Amniotic stem cell (primary cell): ENCODE data around the gene TXNL1.
"Not testable (repeated sequence)": the region's sequence is repeated elsewhere in the genome, so short reads cannot be mapped to it uniquely, and the experiment has no call there.

ENCODE experiments used
- DNase-seq: peaks from one replicate; lab custom pipeline; 2025; lab: John Stamatoyannopoulos, UW

TXNL1 gene

GRCh38 chr18:56645415-56646016 lies 7.1 kb upstream of the TXNL1 start:
- DNase-seq = no peak

DNA sequence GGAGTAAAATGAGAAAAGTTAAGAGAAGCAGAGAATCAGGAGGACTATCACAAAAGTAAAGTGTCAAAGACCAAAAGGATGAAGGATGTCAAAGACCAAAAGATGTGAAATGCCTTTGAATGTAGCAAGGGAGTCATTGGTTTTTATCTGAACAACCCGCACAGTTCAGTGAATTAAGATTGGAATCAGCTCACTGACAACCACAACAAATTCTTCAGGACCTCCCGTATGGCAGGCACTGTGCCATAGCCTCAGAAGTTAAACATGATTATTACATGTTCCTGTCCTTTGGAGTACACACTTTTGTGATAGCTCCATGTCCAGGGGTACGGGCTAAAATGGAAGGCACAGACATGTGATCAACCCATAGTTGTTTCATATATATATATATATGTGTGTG lies 5.0 kb upstream of the TXNL1 start:
- no peak for DNase-seq

DNA sequence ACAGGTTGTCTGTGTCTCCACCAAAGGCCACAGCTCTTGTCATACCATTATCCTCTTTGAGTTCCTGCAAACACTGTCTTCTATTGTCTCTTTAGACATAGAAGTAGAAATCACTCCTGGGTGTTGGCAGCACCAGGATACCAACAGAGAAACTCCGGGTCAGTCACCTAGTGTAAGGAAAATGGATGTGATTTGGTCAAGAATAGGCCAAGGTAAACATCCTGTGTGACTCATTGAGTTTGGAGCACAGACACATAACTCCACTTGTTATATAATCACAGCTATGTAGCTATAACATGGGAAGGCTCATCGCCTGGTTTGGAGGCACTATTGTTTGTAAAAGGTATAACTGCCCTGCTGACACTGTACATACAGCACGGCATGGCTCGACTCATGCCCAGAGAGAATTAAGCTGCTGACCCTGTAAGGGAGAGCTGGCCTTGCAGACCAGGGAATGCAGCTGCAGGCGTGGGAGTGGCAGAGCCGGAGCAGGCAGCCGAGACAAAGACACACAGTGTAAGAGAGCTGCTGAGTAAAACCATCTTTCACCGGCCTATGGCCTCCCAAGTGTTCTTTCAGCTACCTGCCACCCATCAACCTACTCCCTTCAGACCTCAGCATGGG lies 3.4 kb upstream of the TXNL1 start:
- DNase-seq = no peak

- DNase-seq = no peak
These were observed 1.2 kb upstream of the TXNL1 start for GRCh38 chr18:56639571-56639970.

GRCh38 chr18:56639104-56639381 lies 651 bp upstream of the TXNL1 start:
- no peak for DNase-seq

DNA sequence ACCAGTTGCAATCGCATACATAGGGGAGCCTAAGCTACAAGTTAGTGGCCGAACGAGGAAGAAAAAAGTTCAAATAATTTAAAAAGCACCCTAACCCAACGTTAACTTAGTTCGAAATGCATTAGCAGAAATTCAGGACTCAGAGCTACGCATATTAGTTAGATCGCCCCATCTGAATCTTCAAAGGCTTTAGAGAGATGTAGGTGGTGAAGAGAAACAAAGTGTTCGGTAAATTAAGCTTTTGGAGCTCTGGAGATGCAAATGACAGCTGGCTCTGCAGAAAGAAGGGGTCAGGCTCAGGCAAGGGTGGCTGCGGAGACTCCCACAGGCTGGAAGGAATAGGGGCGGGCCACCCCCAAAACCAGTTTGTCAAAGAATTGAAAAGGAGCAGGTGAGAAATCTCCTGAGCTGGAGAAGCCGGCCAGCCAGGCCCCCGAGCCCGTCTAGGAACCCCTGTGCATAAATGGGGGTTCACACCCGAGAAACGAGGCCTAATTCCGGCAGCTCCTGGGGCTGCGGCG lies 621 bp downstream of the TXNL1 start:
- DNase-seq = no peak

DNA sequence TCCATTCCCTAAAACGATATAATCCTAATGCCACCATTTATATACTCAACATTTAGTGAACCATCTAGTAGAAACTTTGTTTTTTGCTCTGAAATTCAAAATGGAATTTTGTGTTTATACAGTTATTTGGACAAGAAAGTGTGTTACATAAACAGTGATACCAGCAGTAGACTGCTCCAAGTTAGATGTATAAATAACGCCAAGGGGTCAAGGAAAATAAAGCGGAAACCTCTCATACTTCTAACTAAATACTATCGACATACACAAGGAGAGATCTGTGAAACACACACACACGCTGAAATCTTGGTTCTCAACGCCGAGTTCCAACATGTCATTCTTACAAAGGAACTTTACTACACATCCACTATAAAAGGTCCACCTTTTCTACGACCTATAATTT lies 1.2 kb downstream of the TXNL1 start:
- no peak for DNase-seq

- no peak for DNase-seq
These were observed 3.4 kb downstream of the TXNL1 start for GRCh38 chr18:56635007-56635406.

- no peak for DNase-seq
These were observed 6.0 kb downstream of the TXNL1 start for GRCh38 chr18:56632070-56633022.

DNA sequence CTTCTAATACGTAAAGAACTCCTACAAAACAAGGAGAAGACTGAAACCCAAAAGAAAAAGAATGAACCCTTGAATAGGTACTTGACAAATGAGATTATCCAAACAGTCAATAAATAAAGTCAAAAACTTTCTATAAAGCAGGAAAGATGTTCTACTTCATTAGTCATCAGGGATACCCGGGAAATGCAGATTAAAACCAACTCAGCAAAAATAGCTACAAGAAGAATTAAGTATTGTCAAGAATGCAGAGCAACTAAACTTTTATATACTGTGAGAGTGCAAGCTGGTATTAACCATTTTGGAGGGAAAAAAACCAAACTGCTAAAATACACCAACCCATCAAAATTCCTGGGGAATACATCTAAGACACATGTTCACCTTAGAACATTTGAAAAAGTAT lies 10.4 kb downstream of the TXNL1 start:
- no peak for DNase-seq

- no peak for DNase-seq
These were observed 22.5 kb downstream of the TXNL1 start for GRCh38 chr18:56615738-56616520.

DNA sequence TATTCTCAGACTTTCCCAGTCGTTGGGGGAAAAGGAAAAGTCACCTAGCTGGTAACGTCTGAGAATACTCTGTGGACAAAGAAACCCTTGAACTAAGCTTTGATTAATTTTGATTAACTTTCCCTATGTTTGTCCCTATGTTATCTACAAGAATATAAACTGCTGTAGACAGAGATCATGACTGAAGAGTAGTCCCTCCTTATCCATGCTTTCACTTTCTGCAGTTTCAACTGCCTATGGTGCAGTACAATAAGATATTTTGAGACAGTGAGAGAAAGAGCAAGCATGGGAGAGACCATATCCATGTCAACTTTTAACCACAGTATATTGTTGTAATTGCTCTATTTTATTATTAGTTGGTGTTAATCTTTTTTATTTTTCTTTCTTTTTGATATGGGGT lies 31.8 kb downstream of the TXNL1 start:
- no peak for DNase-seq

GRCh38 chr18:56598422-56598821 lies 40.0 kb downstream of the TXNL1 start:
- DNase-seq = no peak

- no peak for DNase-seq
These were observed 44.5 kb downstream of the TXNL1 start for GRCh38 chr18:56593906-56594305.

- no peak for DNase-seq
These were observed 58.4 kb downstream of the TXNL1 start for GRCh38 chr18:56580026-56580425.

- DNase-seq = no peak
These were observed 58.9 kb downstream of the TXNL1 start for GRCh38 chr18:56579451-56579850.

DNA sequence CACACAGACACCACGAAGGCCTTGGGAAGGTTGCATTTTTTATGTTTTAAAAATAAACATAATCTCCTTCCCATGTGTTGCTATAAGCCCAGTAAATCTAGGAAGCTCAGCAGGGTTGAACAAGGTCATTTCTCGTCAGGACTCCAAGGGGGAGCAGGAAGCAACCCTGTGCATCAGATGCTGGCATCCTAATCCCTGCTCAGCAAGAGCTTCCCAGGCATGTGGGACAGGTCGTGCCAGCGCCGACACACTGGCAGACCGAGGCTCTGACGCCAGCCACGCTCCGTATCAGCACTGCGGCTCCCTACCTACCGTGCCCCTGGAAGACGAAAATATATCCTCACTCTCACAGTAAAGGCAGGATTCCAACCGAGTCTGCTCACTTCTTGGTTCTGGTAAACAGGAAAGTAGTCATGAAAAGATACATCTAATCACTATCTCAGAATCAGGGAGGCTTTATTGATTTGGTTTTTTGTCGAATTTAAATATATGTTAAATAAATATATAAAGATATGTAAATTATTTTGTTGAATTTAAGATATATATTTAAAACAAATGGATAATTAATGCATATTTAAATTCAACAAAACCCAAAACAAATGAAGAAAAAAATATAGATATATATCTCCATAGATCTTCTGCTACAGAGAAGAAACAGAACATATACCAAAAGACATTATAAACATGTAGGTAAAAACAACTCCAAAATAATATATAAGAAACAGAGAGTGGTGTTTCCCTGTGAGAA lies 61.4 kb downstream of the TXNL1 start:
- DNase-seq = no peak

GRCh38 chr18:56575819-56576663 lies 62.4 kb downstream of the TXNL1 start:
- DNase-seq = peak; percentile 34

DNA sequence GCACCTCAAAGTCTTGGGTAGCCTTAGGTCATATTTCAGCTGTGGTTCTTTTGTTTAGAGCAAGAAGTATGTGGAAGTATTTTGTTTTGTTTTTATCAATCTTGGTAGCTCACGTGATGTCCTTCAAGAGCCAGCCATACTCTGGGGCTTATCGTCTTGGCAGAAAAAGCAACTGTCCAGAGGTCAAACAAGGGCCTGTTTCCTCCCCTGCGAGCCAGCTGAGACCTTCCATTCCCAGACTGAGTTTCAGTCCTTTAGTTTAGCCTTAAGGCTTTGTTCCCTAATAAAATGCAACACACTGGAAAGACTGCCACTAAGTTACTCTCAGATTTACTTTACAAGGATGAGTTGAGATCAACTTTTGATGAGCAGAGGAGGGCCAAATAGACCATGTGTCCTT lies 63.5 kb downstream of the TXNL1 start:
- DNase-seq = no peak

- not testable (repeated sequence) for DNase-seq
These were observed 66.1 kb downstream of the TXNL1 start for GRCh38 chr18:56572267-56572666.

GRCh38 chr18:56570978-56571377 lies 67.4 kb downstream of the TXNL1 start:
- DNase-seq = no peak
